NCI-H2029 (cell line): ENCODE measurements around the gene SOCS6.
"Not testable (repeated sequence)": the region's sequence is repeated elsewhere in the genome, so short reads cannot be mapped to it uniquely, and the experiment has no call there.

ENCODE experiments used
- DNase-seq: peaks from one replicate; lab custom pipeline; 2025; lab: John Stamatoyannopoulos, UW

The SOCS6 gene

GRCh38 chr18:70322928-70323327 lies 34.1 kb downstream of the SOCS6 start:
- no peak for DNase-seq

DNA sequence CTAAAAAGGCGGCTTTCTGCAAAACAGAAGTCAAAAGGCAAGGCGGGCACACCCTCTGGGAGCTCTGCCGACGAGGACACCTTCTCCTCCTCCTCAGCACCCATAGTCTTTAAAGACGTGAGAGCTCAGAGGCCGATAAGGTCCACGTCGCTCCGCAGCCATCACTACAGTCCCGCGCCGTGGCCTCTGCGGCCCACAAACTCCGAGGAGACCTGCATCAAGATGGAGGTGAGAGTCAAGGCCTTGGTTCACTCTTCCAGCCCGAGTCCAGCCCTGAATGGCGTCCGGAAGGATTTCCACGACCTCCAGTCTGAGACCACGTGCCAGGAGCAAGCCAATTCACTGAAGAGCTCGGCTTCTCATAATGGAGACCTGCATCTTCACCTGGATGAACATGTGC lies 36.1 kb downstream of the SOCS6 start:
- DNase-seq, result no peak

- no peak for DNase-seq
Measured at GRCh38 chr18:70326255-70326654, 37.4 kb downstream of the SOCS6 start.

DNA sequence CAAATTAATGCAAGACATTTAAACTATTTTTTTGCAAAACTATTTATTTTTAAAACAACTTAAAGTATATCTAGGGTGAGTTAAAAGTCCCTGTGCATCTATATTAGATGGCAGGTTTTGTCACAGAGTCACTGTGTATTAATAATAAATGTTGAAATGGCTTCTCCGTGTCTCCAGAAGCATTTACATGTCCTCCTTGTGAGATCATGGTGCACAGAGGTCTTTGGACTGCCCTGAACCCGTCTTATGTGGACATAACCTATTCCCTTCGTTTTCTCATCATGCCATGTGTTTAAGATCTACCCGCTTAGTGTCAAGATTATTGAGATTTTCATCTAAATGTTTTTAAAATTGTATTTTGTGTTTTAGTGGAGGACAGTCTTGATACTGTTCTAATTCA lies 39.3 kb downstream of the SOCS6 start:
- DNase-seq, result no peak

DNA sequence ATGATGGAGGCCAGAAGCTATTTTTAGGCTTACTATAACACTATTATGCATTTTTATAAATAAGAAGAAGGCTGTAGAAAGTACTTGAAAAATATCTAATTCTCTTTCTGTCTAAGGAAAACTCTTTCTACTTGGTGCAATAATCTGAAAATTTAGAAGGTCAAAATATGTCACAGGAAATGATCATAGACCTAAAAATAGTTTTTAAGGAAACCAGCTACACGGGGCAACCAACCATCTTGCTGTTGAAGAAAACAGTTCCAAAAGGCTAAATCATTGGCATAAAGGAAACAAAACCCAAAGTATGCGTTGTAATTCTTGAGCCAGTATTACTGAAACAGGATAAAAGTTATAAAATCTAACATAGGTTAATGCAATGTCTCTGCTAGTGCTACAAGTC lies 40.2 kb downstream of the SOCS6 start:
- no peak for DNase-seq

- no peak for DNase-seq
Measured at GRCh38 chr18:70330887-70331286, 42.0 kb downstream of the SOCS6 start.

- no peak for DNase-seq
Measured at GRCh38 chr18:70331456-70332097, 42.7 kb downstream of the SOCS6 start.

GRCh38 chr18:70332694-70333093 lies 43.8 kb downstream of the SOCS6 start:
- DNase-seq, result no peak

- DNase-seq, result no peak
Measured at GRCh38 chr18:70333316-70333715, 44.5 kb downstream of the SOCS6 start.

DNA sequence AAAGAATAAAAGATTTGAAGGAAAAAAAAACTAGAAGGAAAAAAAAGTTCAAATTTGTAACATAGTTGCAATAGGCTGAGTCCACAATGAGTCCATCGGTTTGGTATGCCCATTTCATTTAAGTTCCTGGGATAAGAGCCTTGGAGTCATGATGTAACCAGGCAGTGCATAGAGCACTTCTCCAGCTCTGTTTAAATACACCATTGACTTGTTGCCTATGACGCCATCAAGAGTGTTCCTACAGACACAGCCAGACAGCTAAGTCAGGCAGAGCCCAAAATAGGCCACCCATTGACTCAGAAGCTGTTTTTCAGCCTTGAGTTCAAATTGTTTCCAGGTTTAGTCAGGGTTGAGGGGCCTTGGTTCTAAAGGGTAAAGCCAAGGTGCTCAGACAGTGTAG lies 44.9 kb downstream of the SOCS6 start:
- DNase-seq, result no peak

- no peak for DNase-seq
Measured at GRCh38 chr18:70334264-70334663, 45.4 kb downstream of the SOCS6 start.

GRCh38 chr18:70334728-70335329 lies 46.0 kb downstream of the SOCS6 start:
- DNase-seq, result no peak

DNA sequence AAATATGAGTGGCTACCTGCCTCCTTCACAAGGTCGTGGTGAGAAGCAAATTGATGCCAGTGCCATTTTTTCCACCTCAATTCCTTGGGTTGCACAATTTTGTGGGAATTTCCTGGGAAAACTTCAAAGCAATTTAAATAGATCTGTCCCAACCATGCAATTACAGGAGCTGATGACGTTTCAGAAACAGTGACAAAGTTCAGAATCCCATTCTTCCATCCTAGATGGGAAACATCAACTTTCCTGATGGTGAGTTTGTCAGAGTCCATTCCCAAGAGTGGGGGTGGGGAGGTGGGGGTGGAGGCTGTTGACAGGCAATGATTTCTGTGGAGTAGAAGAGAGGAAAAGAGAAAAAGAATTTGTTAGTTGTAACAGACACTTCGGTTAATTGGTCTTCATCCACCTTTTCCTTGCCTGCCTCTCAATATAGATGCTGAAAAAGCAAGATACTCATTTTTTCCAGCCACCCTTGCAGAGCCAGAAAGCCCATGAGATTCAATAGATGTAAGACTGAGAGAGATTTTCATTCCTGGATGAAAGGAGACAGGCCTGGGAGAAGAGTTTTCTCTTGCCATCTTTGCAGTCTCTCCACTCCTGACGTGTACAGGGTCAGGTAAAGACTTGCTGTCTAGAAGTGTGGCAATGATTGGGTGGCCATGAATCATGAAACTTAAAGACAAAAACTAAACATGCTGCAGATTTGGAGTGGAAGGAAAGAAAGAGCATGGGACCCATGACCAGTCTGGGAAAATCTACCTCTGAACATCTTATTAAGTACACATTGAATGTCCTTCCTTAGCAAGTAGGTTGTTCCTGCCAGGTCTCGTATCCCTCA lies 47.3 kb downstream of the SOCS6 start:
- DNase-seq, result no peak

- no peak for DNase-seq
Measured at GRCh38 chr18:70337139-70337972, 48.5 kb downstream of the SOCS6 start.

DNA sequence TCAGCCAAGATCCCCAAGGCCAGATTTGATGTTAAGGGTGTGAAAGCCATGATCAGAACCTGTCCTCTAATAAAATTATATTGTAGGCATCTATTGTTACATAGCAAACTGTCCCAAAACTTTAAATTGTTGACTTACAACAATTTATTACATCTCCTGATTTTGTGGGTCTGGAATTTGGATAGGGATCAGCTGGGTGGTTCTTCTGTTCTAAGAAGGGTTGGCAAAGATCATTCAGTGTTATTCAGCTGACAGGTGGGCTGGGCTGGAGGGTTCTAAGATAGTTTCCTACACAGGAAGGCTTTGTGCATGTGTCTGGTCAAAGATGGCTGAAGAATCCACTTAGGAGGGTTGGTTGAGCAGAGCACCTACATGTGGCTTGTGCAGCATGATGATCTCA lies 50.0 kb downstream of the SOCS6 start:
- no peak for DNase-seq

GRCh38 chr18:70339915-70340314 lies 51.1 kb downstream of the SOCS6 start:
- no peak for DNase-seq

DNA sequence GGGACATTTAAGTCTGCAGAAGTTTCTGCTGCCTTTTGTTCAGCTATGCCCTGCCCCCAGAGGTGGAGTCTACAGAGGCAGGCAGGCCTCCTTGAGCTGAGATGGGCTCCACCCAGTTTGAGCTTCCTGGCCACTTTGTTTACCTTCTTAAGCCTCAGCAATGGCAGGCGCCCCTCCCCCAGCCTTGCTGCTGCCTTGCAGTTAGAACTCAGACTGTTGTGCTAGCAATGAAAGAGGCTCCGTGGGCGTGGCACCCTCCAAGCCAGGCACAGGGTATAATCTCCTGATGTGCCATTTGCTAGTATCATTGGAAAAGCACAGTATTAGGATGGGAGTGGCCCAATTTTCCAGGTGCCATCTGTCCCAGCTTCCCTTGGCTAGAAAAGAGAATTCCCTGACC lies 59.6 kb downstream of the SOCS6 start:
- not testable (repeated sequence) for DNase-seq

DNA sequence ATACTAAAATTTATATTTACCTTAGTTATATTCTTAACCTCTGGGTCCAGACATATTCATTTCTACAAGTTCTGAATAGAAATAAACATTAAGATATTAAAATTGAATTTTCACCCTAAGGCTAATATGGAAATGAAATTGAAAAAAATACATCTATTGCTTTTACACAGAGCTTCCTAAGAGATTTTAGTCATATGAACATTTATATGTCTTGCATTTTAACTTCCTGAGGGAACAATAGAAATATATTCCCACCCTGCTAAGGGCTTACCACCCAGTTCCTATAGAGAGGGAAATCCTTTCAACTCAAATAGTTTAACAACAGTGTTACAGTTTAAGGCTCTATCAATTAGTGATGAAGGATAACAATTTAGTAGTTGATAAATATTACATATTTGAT lies 60.5 kb downstream of the SOCS6 start:
- DNase-seq, result no peak

GRCh38 chr18:70354080-70354479 lies 65.2 kb downstream of the SOCS6 start:
- DNase-seq, result no peak

DNA sequence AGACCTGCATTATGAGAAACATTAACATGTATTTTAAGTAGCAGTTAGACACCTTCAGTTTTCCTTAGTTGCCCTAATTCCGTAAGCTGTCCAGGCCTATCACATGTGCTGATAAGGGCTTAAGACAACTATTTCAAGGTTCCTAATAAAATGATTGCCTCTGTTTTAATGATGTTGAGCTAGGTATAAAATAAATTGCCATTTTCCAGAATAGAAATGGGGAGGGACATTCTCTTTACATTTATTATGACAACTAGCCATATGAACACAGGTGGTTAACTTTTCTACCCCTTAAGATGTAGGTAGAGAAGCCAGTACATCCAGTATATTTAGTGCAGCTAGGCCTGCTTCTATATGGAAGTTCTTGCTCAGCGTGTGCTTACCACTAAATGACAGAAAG lies 65.9 kb downstream of the SOCS6 start:
- DNase-seq, result no peak

DNA sequence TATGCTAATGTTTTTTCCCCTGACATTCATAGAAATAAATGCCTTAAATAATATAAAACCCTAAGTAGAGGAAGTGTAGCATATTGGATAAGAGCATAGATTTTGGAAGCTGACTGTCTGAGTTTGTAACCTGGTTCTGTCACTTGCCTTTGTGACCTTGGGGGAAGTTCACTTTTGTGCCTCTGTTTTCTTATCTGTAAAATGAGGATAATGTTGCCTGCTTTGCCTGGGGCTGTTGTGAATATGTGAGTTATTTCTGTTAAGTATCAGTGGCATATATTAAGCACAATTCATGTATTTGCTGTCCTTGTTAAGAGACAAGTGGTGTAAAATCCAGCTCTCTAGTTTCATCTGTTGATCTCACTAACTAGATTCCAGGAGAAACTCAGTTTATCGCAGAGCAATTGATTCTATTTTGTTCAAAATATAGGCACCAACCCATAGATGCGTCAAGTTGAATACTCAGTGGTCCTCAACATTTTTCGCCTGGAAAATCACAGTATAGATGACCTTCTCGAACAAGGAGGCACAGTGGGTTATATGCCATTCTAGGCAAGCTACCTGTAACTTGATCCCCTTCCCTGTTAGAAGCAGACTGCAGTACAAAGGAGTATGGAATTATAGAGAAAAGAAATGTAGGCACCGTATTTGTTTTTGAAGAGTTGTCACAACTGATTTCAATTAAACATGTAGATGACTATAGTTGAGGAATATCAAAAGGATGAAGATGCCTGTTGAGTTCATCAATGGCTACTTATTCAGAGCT lies 67.0 kb downstream of the SOCS6 start:
- DNase-seq, result no peak

DNA sequence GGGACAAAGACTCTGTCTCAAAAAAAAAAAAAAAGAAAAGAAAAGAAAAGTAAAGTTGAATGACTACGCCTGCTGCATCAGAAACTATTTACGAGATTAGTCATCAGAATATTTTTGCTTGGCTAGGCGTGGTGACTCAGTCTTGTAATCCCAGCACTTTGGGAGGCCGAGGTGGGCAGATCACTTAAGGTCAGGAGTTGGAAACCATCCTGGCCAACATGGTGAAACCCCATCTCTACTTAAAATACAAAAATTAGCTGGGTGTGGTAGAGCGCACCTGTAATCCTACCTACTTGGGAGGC lies 69.2 kb downstream of the SOCS6 start:
- not testable (repeated sequence) for DNase-seq
